Urothelium cell line (cell line): ENCODE measurements around the gene GIN1.
"Not testable (repeated sequence)": the region's sequence is repeated elsewhere in the genome, so short reads cannot be mapped to it uniquely, and the experiment has no call there.

ENCODE experiments used
- DNase-seq: peaks from one replicate; pipeline ENCODE4 v3.0.0; 2011; ENCODE audit warnings: low spot score, mixed read lengths
- FAIRE-seq: peaks from 2 replicates; lab custom pipeline; 2011; peaks lifted over from hg19 to GRCh38; lab: Jason Lieb, UNC

The GIN1 gene

GRCh38 chr5:103110403-103110802 lies 9.5 kb downstream of the GIN1 start:
- FAIRE-seq = no peak
- DNase-seq = no peak

GRCh38 chr5:103109277-103109676 lies 10.7 kb downstream of the GIN1 start:
- FAIRE-seq = no peak
- no peak for DNase-seq

GRCh38 chr5:103108086-103108485 lies 11.9 kb downstream of the GIN1 start:
- no peak for FAIRE-seq
- DNase-seq = no peak

- FAIRE-seq (no peak), DNase-seq (no peak)
These were observed 17.7 kb downstream of the GIN1 start for GRCh38 chr5:103102234-103102633.

- no peak for DNase-seq
- no peak for FAIRE-seq
These were observed 18.7 kb downstream of the GIN1 start for GRCh38 chr5:103101079-103101750.

- no peak for FAIRE-seq
- DNase-seq = peak; percentile 1
These were observed 20.9 kb downstream of the GIN1 start for GRCh38 chr5:103098993-103099392.

GRCh38 chr5:103094737-103095136 lies 25.2 kb downstream of the GIN1 start:
- no peak for DNase-seq
- FAIRE-seq = no peak

GRCh38 chr5:103093727-103094126 lies 26.2 kb downstream of the GIN1 start:
- no peak for FAIRE-seq
- no peak for DNase-seq

- FAIRE-seq = no peak
These were observed 27.3 kb downstream of the GIN1 start for GRCh38 chr5:103092676-103093075.

GRCh38 chr5:103090791-103091190 lies 29.1 kb downstream of the GIN1 start:
- FAIRE-seq (no peak), DNase-seq (no peak)

More at GRCh38 chr5:103092676-103093075, 27.3 kb downstream of the GIN1 start:
- DNase-seq = no peak

GRCh38 chr5:103089272-103089671 lies 30.7 kb downstream of the GIN1 start:
- no peak for DNase-seq
- FAIRE-seq = no peak

GRCh38 chr5:103086547-103086946 lies 33.4 kb downstream of the GIN1 start:
- FAIRE-seq (no peak), DNase-seq (no peak)

GRCh38 chr5:103079796-103080195 lies 40.1 kb downstream of the GIN1 start:
- FAIRE-seq (no peak), DNase-seq (no peak)

GRCh38 chr5:103075442-103075841 lies 44.5 kb downstream of the GIN1 start:
- no peak for DNase-seq
- FAIRE-seq = no peak

GRCh38 chr5:103073500-103073899 lies 46.4 kb downstream of the GIN1 start:
- not testable (repeated sequence) for FAIRE-seq, DNase-seq

GRCh38 chr5:103066326-103066725 lies 53.6 kb downstream of the GIN1 start:
- DNase-seq (no peak), FAIRE-seq (no peak)

GRCh38 chr5:103060424-103060954 lies 59.4 kb downstream of the GIN1 start:
- no peak for FAIRE-seq
- no peak for DNase-seq

GRCh38 chr5:103059525-103059924 lies 60.4 kb downstream of the GIN1 start:
- DNase-seq (no peak), FAIRE-seq (no peak)

- no peak for DNase-seq
These were observed 62.5 kb downstream of the GIN1 start for GRCh38 chr5:103057208-103058130.

GRCh38 chr5:103046706-103047105 lies 73.2 kb downstream of the GIN1 start:
- not testable (repeated sequence) for DNase-seq, FAIRE-seq

More at GRCh38 chr5:103057208-103058130, 62.5 kb downstream of the GIN1 start:
- no peak for FAIRE-seq

GRCh38 chr5:103041071-103041676 lies 78.8 kb downstream of the GIN1 start:
- no peak for DNase-seq
- no peak for FAIRE-seq
